Measurements from ENCODE around the gene SIGLEC10.

SIGLEC10 gene

GRCh38 chr19:51364200-51365106 is 53.0 kb downstream of the SIGLEC10 start:
- DNase-seq, result no peak

GRCh38 chr19:51361239-51361638 is 56.2 kb downstream of the SIGLEC10 start:
- no peak for DNase-seq
